K562 (cell line): ENCODE data around the gene RNF187. TPM values are rescaled to one million over a fixed set of nuclear protein-coding genes. Genes with fewer than 3 reads are reported as not detected.
A peak's percentile ranks its signal among the peaks of the same experiment; 100 is the strongest.

Experiments
- ARHGAP35 ChIP-seq: fragments of 450-650 bp; IDR thresholded peaks from 2 replicates; pipeline ENCODE4 v1.6.1; 2018; ENCODE audit not compliant: partially characterized antibody
- ATF7 ChIP-seq: fragments of 450-650 bp; IDR thresholded peaks from 2 replicates; pipeline ENCODE4 v1.7.1; 2014; ENCODE audit warnings: mild to moderate bottlenecking, moderate library complexity
- BRF1 ChIP-seq: IDR thresholded peaks from 3 replicates; pipeline ENCODE4 v1.6.1; 2011; ENCODE audit warnings: borderline replicate concordance, mild to moderate bottlenecking; ENCODE audit not compliant: insufficient read length; ENCODE audit errors: extremely low read depth
- CHD2 ChIP-seq: IDR thresholded peaks from 2 replicates; pipeline ENCODE4 v1.6.1; 2011; ENCODE audit warnings: low read depth, low read length
- DPF2 ChIP-seq: fragments of 450-650 bp; IDR thresholded peaks from 2 replicates; pipeline ENCODE4 v1.6.1; 2016
- E2F1 ChIP-seq: sonication (generic); formaldehyde crosslinking; IDR thresholded peaks from 2 replicates; pipeline ENCODE4 v1.8.1; 2023; ENCODE audit warnings: mild to moderate bottlenecking, missing genetic modification reagents, moderate library complexity
- E2F4 ChIP-seq: sonication (generic); formaldehyde crosslinking; IDR thresholded peaks from 2 replicates; pipeline ENCODE4 v1.8.0; 2022; ENCODE audit warnings: mild to moderate bottlenecking, low read depth, missing genetic modification reagents
- FOXM1 ChIP-seq, 2 experiments: fragments of 450-650 bp in 1 of 2; sonication (generic) in 1 of 2; formaldehyde crosslinking in 1 of 2; IDR thresholded peaks; 2 replicates each; pipeline versions ENCODE4 v1.6.1 to v1.9.0; 2017 to 2022; ENCODE audit warnings: low read depth in 2 of 2, mild to moderate bottlenecking in 2 of 2, missing genetic modification reagents in 1 of 2, moderate library complexity in 1 of 2
- HDAC8 ChIP-seq: fragments of 450-650 bp; IDR thresholded peaks from 2 replicates; pipeline ENCODE4 v1.6.1; 2016; ENCODE audit warnings: mild to moderate bottlenecking, missing genetic modification characterization, moderate library complexity, missing compliant biosample characterization
- IRF1 ChIP-seq: sonication (generic); formaldehyde crosslinking; IDR thresholded peaks from 2 replicates; pipeline ENCODE4 v1.8.0; 2022; ENCODE audit warnings: missing genetic modification reagents, mild to moderate bottlenecking, borderline replicate concordance
- LARP7 ChIP-seq: fragments of 450-650 bp; IDR thresholded peaks from 2 replicates; pipeline ENCODE4 v1.6.1; 2016
- MLX ChIP-seq, 2 experiments: fragments of 450-650 bp in 1 of 2; sonication (generic) in 1 of 2; formaldehyde crosslinking; conservative IDR thresholded peaks; 2 replicates each; pipeline versions ENCODE4 v1.4.0 to v1.8.1; 2020 to 2022; ENCODE audit warnings: mild to moderate bottlenecking in 1 of 2, missing genetic modification reagents in 1 of 2
- MTF1 ChIP-seq: fragments of 250-450 bp; sonication (Bioruptor Pico); IDR thresholded peaks from 2 replicates; pipeline ENCODE4 v1.9.0; 2021; ENCODE audit warnings: moderate library complexity, mild to moderate bottlenecking, inconsistent platforms, borderline replicate concordance
- NFE2L1 ChIP-seq: fragments of 450-650 bp; IDR thresholded peaks from 2 replicates; pipeline ENCODE4 v1.6.1; 2016; ENCODE audit warnings: missing genetic modification characterization, low read depth, mild to moderate bottlenecking, missing compliant biosample characterization, moderate library complexity, borderline replicate concordance
- NONO ChIP-seq, 2 experiments: fragments of 200-400 bp in 1 of 2; fragments of 450-650 bp in 1 of 2; formaldehyde crosslinking in 1 of 2; IDR thresholded peaks; 2 replicates each; pipeline ENCODE4 v1.6.1; 2017; ENCODE audit warnings: low read depth in 2 of 2, mild to moderate bottlenecking in 2 of 2, moderate library complexity in 2 of 2, low read length in 1 of 2
- OTX1 ChIP-seq: fragments of 450-650 bp; formaldehyde crosslinking; IDR thresholded peaks from 2 replicates; pipeline ENCODE4 v1.4.0; 2022; ENCODE audit warnings: mild to moderate bottlenecking
- PATZ1 ChIP-seq: fragments of 250-450 bp; sonication (Bioruptor Pico); IDR thresholded peaks from 2 replicates; pipeline ENCODE4 v1.5.0; 2020; ENCODE audit warnings: mild to moderate bottlenecking, borderline replicate concordance
- SREBF2 ChIP-seq: sonication (generic); formaldehyde crosslinking; IDR thresholded peaks from 2 replicates; pipeline ENCODE4 v1.4.0; 2020; ENCODE audit warnings: mild to moderate bottlenecking, missing genetic modification reagents
- ZNF217 ChIP-seq: sonication (generic); formaldehyde crosslinking; IDR thresholded peaks from 2 replicates; pipeline ENCODE4 v1.8.0; 2022; ENCODE audit warnings: mild to moderate bottlenecking, missing genetic modification reagents
- ZZZ3 ChIP-seq: fragments of 450-650 bp; IDR thresholded peaks from 2 replicates; pipeline ENCODE4 v1.6.1; 2016; ENCODE audit warnings: antibody characterized with exemption, mild to moderate bottlenecking, moderate library complexity
- polyA plus RNA-seq, 8 experiments: library from polyadenylated mRNA; depleted of rRNA in 4 of 8; stranded (reverse) in 5 of 8; unstranded in 3 of 8; fragments of >200 nt; fragmentation: Nextera tagmentation in 2 of 8; fragmentation: Illumina TruSeq in 1 of 8; extraction: Ambion mirVana in 2 of 8; extraction: Trizol in 1 of 8; gene quantifications; 2 replicates each; pipeline versions ENCODE4 v1.2.1 to v1.2.3, GENCODE V29; 2011 to 2014; ENCODE audit warnings: inconsistent platforms in 1 of 8, missing spikeins in 1 of 8
- total RNA-seq, 7 experiments: library from RNA; depleted of rRNA in 6 of 7; stranded (reverse); fragments of >200 nt in 6 of 7; fragmentation: Illumina TruSeq in 2 of 7; extraction: Trizol in 2 of 7; gene quantifications; 2 replicates each; pipeline versions ENCODE4 v1.2.1 to v1.2.3, GENCODE V29; 2011 to 2021; ENCODE audit warnings: low replicate concordance in 1 of 7

Gene RNF187
- total and polyA plus RNA-seq, 9 of the 15 experiments (the other 6 are each of a cell fraction or from before 2014, with no cell fraction given), result 2.3 to 119 (median 41.9) TPM

GRCh38 chr1:228486596-228487335 lies 416 bp upstream of the RNF187 start (continued):
- no peak for TF ChIP-seq BRF1
- peak; percentile 96; the same call in 1 of the 2 replicates for TF ChIP-seq SREBF2 (CRISPR knock-in tag)
- TF ChIP-seq FOXM1 (IDR thresholded peaks at IDR 0.05; ENCODE audit: low read depth), result peak; percentile 98
- peak; percentile 96 for TF ChIP-seq FOXM1 (CRISPR knock-in tag; IDR thresholded peaks at IDR 0.05; ENCODE audit: low read depth)
- peak; percentile 92 for TF ChIP-seq E2F4
- TF ChIP-seq NFE2L1 (tag), result no peak
- 0 out of 2 replicates have a peak, but pooled peaks have one; percentile 72 for TF ChIP-seq OTX1
- peak; percentile 95 for TF ChIP-seq ZNF217 (CRISPR knock-in tag)
- no peak for TF ChIP-seq CHD2
- peak in 1 of 2 experiments; percentile 46; a peak in 1 of 4 replicates for TF ChIP-seq NONO (IDR thresholded peaks at IDR 0.05; ENCODE audit: low read depth in 2 of 2, low read length in 1 of 2)
- TF ChIP-seq E2F1 (CRISPR knock-in tag), result peak; percentile 97
- TF ChIP-seq ATF7, result peak; percentile 98
- peak in 1 of 2 experiments; percentile 97; a peak in 2 of 4 replicates for TF ChIP-seq MLX (CRISPR knock-in tag; conservative IDR thresholded peaks at IDR 0.05)
- TF ChIP-seq MTF1 (CRISPR knock-in tag), result no peak
- peak; percentile 52 for TF ChIP-seq DPF2
- TF ChIP-seq IRF1 (CRISPR knock-in tag), result peak; percentile 96
- 0 out of 2 replicates have a peak, but pooled peaks have one; percentile 64 for TF ChIP-seq ZZZ3
- TF ChIP-seq LARP7, result peak; percentile 86; the same call in 1 of the 2 replicates
- TF ChIP-seq HDAC8 (tag), result no peak
- 0 out of 2 replicates have a peak, but pooled peaks have one; percentile 66 for TF ChIP-seq PATZ1 (CRISPR knock-in tag)
- TF ChIP-seq ARHGAP35, result no peak
